ENCODE measurements around the gene DHX38.

The DHX38 gene

DNA sequence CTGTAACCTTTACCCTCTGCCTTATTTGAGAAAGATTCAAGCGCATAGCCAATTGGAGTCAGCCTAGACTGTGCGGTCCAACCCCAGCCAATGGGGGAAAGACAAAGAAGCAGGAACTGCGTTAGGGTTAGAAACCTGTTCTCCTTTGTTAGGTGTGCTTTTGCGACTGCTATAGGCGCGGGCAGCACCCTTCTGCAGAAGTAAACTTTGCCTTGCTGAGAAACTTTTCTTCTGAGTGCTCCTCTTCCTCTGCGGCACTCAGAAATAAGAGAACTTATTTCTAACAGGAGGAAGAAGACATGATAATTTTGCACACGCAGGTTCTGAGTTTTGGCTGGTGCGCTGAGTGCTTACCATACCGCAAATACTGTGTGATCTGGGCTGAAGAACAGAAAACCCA, 9.2 kb upstream of the DHX38 start:
- no peak for DNase-seq (ENCODE audit: low read depth)

DNA sequence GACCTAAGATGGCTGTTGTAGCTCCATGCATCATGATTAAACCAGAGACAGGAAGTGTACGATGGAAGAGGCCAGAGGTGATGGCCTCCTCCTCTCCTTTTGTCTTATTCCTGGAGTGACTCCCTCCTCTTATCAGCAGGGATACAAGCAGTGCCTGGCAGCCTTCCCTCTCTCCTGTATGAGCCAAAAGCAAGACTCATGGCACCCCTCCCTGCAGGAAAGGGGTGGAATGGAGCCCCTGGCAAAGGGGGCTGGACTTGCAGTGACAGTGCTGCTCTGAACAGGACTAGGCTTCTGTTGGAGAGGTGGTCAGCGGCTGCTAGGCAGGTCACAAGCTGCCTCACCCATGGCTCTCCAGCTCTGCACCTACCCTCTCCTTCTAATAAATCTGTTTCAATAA, 8.6 kb upstream of the DHX38 start:
- DNase-seq (ENCODE audit: low read depth), result no peak

GRCh38 chr16:72091217-72091616, 2.4 kb upstream of the DHX38 start:
- DNase-seq (ENCODE audit: low read depth), result no peak

DNA sequence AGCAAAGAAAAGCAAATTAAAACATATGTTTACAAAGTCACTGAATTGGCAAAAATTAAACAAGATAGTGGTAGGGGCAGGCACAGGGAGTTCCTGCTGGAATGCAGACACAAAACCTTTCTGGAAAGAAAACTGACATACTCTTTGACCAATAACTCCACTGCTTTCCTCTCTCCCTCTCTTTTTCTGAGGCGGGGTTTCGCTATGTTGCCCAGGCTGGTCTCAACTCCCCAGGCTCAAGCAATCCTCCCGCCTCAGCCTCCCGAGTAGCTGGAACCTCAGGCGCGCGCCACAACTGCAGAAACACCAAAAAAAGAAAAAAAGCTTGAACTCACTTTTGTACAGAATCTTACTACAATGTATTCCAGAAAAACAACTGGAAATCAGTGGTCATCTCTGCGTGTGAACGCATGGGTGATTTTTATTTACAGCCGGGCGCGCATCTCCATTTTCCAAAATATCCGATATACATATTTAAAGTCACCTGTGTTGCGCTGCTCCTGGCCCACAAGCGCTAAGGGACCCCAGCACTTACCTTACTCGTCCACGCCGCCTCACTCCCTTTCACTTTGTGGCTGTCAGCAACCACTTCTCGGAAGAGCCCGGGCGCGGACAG, 707 bp upstream of the DHX38 start:
- no peak for DNase-seq (ENCODE audit: low read depth)

DNA sequence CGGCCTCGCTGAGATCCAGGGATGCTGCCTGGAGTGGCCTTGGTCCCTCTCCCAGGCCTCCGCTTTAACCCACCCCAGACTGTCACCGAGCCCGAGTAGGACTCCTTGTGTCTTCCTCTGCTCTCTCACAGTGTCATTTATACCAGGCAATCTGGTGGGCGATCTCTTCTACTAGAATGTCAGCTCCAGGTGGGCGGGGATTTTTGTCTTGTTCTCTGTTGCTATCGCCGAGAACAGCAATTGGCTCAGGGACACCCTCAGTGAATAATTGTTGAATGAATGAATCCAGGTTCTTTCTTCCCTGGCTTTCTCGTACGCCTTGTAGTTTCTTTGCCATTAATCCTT, 591 bp downstream of the DHX38 start:
- DNase-seq (ENCODE audit: low read depth), result peak; percentile 12

GRCh38 chr16:72098936-72099335, 5.3 kb downstream of the DHX38 start:
- DNase-seq (ENCODE audit: low read depth), result no peak

GRCh38 chr16:72099377-72099818, 5.8 kb downstream of the DHX38 start:
- no peak for DNase-seq (ENCODE audit: low read depth)

GRCh38 chr16:72101195-72101594, 7.5 kb downstream of the DHX38 start:
- no peak for DNase-seq (ENCODE audit: low read depth)

- DNase-seq (ENCODE audit: low read depth), result no peak
Observed at GRCh38 chr16:72104905-72105304, 11.3 kb downstream of the DHX38 start.

GRCh38 chr16:72105978-72106377, 12.3 kb downstream of the DHX38 start:
- no peak for DNase-seq (ENCODE audit: low read depth)

- DNase-seq (ENCODE audit: low read depth), result no peak
Observed at GRCh38 chr16:72107371-72107770, 13.7 kb downstream of the DHX38 start.

- no peak for DNase-seq (ENCODE audit: low read depth)
Observed at GRCh38 chr16:72108353-72109102, 14.9 kb downstream of the DHX38 start.

DNA sequence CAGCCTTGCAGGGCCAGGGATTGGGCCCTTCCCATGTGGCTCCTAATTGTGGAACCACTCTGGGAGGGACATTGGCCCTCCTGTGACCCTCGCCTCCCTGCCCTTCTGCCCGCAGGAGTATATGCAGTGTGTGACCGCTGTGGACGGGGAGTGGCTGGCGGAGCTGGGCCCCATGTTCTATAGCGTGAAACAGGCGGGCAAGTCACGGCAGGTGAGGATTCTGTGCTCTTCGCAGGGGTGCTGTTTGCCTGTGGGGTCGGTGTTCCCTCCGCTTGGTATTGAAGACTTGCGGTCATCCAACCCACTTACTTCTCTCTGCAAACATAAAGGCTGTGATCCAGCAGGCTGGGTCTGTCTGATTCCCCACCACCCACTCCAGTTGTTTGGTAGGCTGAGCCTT, 15.7 kb downstream of the DHX38 start:
- no peak for DNase-seq (ENCODE audit: low read depth)

DNA sequence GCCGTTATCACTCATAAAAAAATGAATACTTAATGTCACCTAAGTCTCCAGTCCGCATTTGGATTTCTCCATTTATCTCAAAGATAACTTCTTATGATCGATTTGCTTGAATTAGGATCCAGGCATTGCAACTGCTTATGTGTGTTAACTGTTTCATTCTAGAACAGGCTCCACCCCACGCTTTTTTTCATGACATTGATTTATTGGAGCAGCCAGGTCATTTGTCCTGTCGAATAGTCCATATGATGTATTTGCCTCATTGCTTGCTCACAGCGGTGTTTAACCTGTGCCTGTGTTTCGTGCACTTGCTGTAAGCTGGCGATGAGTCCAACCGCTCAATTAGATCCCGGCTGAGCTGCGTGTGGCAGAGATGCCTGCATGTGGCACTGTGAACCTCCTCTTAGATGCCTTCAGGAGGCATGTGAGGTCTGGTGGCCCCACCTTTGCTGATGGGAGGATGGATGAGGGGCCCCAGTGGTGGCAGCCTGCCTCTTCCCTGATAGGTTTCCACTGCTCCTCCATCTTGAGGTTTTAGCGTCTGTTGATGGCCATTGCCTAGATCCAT, 16.4 kb downstream of the DHX38 start:
- DNase-seq (ENCODE audit: low read depth), result no peak

- no peak for DNase-seq (ENCODE audit: low read depth)
Observed at GRCh38 chr16:72110662-72111615, 17.3 kb downstream of the DHX38 start.

DNA sequence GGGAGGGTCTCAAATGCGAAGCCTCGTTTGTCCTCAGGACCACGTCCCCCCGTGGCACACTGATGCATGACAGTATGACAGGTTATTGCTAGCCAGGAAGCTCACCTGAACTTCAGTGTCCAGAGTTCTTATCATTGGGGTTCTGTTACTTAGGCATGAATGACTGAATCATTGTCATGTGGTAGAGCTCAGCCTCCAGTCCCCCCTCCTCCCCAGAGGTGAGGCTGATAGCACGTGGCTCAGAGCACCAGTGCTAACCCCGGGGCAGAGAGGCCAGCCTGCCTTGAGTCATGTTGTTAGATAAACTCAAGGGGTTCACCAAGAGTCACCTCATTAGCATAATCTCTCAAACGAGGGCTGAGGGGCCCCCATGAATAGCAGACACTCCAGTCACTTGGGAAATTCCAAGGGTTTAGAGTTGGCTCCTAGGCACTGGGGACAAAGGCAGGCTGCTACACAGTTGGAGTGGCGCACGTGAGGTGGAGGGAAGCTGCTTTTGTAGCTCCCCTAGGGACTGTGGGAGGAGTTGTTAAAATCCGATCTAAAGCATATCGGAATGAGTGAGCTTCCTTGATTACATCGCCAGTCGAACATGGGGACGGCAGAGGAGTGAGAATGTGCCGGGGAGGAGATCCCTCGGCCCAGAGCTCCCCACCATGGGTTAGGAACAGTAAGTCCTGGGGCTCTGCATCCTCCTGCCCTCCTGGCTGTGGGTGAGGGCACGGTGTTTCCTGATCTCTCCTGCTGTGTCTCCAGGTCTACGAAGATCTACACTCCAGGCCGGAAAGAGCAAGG, 18.2 kb downstream of the DHX38 start:
- DNase-seq (ENCODE audit: low read depth), result no peak

DNA sequence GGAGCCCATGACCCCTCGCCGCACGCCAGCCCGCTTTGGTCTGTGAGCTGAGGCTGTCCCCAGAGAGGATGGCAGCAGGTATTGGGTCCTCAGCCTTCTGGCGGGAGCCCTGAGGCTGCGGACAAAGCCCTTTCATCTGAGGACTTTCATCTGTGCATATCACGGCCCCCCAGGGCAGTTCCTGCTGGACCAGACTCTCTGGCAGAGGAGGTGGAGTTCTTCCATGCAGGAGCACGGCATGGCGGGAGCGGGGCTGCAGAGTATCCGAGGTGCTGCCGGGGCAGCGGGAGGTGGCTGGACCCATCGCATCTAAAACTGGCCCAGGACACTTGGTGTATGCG, 18.8 kb downstream of the DHX38 start:
- no peak for DNase-seq (ENCODE audit: low read depth)

DNA sequence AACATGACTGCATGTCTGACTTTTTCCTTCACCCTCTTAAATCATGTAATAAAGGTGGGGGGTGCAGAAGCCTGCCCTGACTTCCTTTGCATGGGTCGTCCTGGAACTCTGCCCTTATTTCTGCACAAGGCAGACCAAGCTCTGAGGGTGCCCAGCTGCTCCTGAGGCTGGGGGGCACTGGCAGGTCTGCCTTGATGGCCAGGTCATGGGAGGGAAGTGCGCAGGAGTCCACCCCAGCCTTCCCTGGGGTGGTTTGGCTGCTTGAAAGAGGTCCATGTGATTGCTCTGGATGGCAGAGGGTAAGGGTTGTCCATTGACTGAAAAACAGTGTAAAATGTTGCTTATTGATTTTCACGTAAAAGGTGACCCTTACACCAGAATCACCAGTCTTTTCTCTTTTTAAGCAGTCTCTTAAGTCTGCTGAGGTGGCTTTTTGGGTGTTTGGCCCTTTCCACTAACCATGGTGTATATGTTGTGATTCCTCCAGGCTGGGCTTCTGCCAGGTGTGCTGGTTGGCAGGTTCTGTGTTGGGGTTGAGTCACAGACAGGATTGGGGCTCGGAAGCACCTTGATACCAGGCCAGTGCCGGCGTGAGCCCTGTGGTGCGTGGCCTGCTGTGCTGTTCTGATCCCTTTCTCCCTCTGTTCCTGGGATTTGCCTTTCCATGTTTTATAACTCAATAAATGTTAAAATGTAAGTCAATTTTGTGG, 19.4 kb downstream of the DHX38 start:
- no peak for DNase-seq (ENCODE audit: low read depth)

GRCh38 chr16:72113616-72113945, 19.9 kb downstream of the DHX38 start:
- no peak for DNase-seq (ENCODE audit: low read depth)

GRCh38 chr16:72120026-72120425, 26.4 kb downstream of the DHX38 start:
- DNase-seq (ENCODE audit: low read depth), result no peak

DNA sequence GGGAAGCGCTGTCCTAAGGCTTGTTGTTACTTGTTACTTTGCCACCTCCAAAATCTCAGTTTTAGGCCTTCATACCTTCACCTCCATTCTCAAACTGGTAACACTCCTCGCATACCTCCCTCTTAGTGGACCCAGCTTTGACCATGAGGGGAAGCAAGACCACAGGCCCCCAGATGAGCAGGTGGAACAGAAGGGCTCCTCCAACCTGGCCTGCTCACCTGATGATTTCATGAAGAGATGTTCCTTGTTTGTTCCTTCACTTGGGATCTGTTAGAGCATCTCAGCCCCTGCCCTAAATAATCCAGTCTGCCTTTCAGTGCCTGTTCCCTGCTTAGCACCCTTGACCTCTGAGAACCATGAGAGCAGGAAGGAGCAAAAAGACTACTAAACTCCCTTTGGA, 28.7 kb downstream of the DHX38 start:
- DNase-seq (ENCODE audit: low read depth), result no peak

Measured in activated T-helper 9 cell treated with anti-CD3 and anti-CD28 coated beads, Interleukin-2, amount 50 U/mL, for 16 hours (primary cell).